Hindlimb muscle (tissue), 1 donor: ENCODE measurements around the gene TOR1AIP2. TPM values are rescaled to one million over a fixed set of nuclear protein-coding genes. Genes with fewer than 3 reads are reported as not detected.

Experiments
- DNase-seq: peaks from one replicate; pipeline ENCODE4 v3.0.0-alpha.2; 2013
- polyA plus RNA-seq: library from polyadenylated mRNA; unstranded; fragments of 120-200 nt; gene quantifications from one replicate; pipeline ENCODE4 v1.2.1, GENCODE V29; 2013; ENCODE audit not compliant: insufficient read length

Gene TOR1AIP2
- polyA plus RNA-seq, 1 donor = 28.5 TPM

DNA sequence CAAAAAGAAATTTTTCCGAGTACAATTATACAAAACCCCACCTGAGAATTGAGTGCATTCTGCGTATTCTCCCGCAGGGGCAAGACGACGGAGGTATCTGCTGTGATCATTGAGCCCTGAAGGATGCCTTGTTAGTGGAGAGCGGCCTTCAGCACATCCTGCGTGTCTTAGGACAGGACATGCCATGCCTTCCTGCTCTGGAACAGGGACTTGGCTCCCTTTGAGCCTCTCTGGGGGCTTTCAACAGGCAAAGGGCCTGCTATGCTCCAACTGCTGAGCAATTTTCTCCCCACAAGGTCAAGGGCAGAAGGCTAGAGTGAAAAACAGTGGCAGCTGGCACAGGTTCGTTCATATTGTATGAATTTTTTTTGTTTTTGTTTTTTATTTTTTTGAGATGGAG, 52.4 kb downstream of the TOR1AIP2 start:
- DNase-seq = no peak

DNA sequence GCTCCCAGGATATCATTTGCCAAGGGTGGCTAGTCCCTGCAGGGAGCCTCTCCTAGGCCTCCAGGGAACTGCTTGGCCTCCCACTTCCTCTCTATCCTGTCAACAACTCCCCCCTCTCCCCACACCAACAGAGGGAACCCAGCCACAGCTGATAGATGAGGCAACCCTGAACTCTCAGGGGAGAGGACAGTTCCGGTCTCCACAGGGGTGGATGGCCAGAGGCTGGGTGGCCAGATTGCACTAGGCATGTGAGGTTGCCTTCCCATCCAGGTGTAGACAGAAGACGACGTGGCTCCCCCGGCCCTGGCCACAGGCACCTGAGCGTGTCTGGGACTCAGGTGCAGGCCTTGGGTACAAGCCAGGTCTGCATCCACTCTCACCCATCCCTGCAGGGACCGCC, 53.3 kb downstream of the TOR1AIP2 start:
- DNase-seq = no peak

DNA sequence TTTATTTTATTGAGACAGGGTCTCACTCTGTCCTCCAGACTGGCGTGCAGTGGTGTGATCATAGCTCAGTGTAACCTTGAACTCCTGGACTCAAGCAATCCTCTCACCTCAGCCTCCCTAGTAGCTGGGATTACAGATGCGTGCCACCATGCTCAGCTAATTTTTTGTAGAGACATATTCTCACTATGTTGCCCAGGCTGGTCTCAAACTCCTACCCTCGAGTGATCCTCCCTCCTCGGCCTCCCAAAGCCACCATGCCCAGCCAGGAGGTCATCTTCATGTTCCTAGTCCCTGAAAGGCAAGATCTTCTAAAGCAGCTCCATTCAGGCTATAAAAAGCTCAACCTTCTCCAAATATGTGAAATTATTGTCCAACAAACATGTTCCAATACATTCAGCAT, 53.9 kb downstream of the TOR1AIP2 start:
- DNase-seq = no peak

DNA sequence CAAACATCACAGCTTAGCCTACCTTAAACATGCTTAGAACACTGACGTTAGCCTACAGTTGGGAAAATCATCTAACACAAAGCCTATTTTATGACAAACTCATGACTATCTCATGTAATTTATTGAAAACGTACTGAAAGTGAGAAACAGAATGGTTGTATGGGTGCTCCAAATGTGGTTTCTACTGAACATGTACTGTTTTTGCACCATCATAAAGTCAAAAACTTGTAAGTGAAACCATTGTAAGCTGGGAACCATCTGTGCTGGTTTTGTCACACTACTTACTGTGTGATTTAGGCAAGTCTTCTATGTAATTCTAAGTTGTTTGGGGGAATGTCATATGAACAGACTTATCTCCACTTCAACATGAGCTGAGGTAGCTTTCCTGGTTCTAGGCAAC, 55.5 kb downstream of the TOR1AIP2 start:
- DNase-seq = no peak

DNA sequence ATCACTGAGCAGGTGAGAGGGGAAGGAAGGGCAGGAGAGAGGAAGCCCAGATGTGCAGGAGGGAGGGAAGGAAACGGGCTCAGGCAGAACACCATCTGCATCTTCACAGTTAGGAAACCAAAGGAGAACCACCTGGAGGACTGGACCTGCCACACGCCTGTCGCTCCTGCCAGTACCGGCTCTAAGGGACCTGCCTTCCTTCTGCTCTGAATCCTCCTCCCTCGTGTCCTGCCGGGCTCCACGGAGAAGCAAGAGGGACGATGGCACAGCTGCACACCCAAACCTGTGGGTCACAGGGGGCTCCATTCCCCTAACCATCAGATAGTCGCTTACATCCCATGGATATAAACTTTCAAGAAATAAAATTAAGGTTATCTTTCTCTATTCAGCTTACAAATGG, 56.1 kb downstream of the TOR1AIP2 start:
- no peak for DNase-seq

GRCh38 chr1:179820226-179820970, 57.2 kb downstream of the TOR1AIP2 start:
- no peak for DNase-seq

DNA sequence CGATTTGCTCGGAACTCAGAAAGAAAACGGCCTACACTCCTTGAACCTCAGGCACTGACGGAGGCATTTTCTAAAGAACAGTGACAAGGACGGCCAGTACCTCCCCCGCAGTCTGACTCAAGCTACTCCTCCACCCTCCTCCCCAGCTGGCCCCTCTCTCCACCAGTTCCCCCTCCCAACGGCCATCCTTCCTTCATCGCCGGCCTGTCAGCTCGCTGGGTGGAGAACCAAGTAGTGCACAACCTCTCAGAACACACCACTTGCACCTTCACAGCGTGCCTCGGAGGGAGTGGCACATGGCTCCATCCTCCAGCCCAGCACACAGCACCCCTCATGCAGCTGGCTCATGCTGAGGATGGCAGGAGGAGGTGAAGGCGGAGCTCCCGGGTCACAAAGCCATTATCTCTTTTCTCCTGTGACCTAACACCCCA, 58.8 kb downstream of the TOR1AIP2 start:
- no peak for DNase-seq

- no peak for DNase-seq
Measured at GRCh38 chr1:179818260-179818659, 59.3 kb downstream of the TOR1AIP2 start.

GRCh38 chr1:179817789-179818188, 59.8 kb downstream of the TOR1AIP2 start:
- DNase-seq = peak; percentile 38

DNA sequence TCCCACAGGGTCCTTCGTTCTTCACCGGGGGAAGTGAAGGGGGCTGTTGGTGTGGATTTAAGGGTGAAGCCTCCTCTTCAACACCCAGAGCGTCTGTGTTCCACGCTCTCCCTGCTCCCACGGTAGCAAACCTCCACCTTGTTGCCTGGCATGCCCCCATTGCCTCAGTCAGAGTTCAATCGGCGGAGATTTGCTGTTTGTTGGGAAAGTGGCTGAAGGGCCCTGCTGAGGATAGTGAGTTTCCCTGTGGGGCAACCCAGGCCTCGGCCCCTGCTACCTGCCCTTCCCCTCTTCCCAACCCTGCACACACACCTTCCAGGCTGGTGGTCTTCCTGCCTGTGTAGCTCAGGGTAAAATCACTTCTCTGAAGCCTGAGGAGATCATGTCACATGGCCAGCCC, 60.5 kb downstream of the TOR1AIP2 start:
- no peak for DNase-seq

- peak; percentile 71 for DNase-seq
Measured at GRCh38 chr1:179816196-179816960, 61.2 kb downstream of the TOR1AIP2 start.

DNA sequence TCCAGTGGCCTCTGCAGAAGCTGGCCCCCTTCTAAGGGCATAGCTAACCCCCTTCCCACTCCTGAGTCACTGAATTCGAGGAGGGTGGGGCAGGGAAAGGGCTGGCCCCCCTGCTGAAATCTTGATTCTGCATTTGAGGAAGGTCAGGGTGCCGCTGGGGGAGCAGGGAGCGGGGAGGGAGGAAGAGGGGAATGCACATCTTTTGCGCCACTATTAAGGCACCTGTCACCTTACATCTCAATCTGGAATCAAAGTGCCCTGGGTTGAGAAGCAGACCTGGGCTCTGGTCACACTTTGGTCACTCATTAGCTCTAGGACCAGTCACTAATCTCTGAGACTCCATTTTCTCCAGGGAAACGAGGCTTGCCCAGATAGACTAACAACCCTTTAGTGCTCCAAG, 62.0 kb downstream of the TOR1AIP2 start:
- DNase-seq = no peak

DNA sequence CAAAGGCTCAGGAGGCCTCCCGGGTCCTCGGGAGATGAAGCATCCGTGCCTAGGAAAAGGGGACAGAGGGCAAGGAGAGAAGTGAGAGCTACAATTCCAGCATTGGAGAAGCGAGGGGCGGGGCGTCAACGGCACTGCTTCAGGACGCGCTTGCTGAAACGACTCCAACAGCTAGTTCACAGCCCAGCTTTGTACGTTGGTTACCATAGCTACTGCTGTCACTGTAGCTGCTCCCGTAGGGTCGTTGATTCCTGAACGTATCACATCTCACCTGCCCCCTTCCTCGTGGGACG, 63.1 kb downstream of the TOR1AIP2 start:
- no peak for DNase-seq

GRCh38 chr1:179813626-179814545, 63.7 kb downstream of the TOR1AIP2 start:
- DNase-seq = no peak

DNA sequence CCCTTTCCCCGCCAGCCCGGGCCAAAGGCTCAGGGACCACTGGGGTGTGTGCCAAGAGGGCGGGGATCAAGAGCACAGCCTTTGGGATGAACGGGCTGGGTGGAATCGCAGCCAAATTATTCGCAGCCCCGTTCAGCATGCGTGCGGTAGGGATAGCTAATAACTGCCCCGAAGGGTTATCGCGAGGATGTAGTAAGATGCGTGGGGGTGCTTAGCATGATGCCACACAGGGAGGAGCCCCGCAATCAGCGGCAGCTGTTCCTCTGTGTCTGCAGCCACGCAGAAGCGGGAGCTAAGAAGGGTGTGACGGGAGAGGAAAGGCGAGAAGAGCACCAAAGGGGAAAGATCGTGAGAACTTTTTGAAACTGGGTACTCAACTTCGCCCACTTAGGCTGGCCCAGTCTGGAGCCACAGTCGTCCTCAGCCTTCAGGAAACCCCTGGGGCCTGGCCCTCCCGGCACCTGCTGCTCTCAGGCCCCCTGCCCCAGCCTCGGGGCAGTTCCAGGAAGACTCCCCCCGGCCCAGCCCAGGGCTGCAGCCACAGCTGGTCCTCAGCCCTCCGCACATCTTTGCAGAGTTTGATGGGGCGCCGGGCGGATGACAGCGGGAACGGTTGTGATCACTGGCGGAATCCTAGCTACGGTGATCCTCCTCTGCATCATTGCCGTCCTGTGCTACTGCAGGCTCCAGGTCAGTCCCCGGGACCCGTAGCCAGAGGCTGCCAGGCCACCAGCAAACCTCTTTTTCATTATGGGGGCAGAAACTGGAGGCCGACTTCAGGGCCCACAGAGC, 64.9 kb downstream of the TOR1AIP2 start:
- DNase-seq = no peak

GRCh38 chr1:179810367-179810715, 67.3 kb downstream of the TOR1AIP2 start:
- no peak for DNase-seq

GRCh38 chr1:179809506-179810366, 67.9 kb downstream of the TOR1AIP2 start:
- peak; percentile 76 for DNase-seq

DNA sequence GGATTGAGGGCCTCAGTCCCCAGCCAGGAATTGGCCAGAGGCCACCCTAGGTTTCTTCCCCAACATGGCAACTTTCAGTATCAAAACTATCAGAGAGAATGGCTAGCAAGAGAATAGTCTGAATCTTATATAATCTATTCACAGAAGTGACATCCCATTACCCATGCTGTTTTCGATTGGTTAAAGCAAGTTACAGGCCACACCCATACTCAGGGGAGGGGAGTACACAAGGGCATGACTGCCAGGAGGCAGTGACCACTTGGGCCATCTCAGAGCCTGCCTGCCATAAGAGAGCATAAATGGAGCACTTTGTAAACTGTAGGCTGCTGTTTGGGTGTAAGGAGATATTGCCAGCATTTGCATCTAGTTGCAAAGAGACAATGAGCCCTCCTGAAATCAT, 69.1 kb downstream of the TOR1AIP2 start:
- DNase-seq = no peak

DNA sequence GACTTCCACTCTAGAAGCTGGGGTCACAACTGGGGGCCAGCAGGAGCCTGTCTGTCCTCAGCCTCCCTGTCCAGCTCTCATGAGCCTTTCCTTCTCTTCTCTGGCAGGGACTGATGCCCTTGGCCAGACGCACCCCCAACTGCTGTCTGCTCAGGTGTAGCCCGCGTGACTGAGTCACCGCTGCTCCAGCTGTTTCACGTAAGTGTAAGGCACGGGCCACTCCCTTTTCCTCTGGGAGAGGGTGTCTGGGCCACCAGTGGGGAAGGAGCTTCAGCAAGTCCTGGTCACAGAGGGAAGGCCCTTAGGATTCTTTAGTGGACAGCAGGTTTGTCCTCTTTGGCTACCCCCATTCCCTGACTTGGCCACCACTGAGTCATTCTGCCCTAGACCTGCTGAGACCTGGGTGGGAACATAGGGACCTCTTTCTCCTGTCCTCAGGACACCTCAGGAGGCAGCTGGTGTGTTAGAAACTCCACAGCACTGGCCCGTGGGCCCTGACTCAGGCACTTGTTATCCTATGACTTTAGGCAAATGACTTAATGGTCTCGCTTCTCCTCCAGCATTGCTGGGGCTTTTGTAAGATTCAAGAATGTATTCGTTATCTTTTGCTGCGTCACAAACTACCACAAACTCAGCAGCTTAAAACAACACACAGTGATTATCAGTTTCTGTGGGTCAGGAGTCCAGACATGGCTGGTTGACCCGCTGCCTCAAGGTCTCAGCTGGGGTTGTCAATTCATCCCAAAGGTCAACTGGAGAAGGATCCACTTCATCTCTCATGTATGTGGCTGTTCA, 69.7 kb downstream of the TOR1AIP2 start:
- DNase-seq = no peak

- no peak for DNase-seq
Measured at GRCh38 chr1:179807291-179807690, 70.3 kb downstream of the TOR1AIP2 start.

DNA sequence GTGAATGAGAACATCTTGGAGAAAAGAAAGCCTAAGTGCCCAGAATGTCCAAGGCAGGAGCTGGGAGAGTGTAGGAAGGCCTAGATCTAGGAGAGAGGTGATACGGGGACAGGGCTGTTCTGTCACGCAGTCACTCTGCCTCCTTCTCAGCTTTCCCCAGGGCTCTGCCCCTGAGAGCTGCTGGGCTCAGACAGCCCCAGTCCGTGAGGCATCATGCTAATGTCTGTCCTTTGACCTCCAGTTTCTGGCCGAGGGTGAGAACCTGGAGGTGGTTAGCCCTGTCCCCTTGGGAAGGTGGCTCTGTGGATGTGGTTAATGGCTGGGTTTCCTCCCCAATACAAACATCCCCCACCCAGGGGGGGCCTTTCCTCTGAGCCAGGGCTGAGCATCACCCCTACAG, 71.3 kb downstream of the TOR1AIP2 start:
- DNase-seq = no peak
